DND-41 (cell line): Measurements from ENCODE around the gene ZNF619.

Experiments used
- ATAC-seq: fragments of 200-7000 bp; cut with Tn5 transposase; 3 replicates; pipeline ENCODE4 v1.9.1; 2021; ENCODE audit warnings: low read depth; ENCODE audit not compliant: insufficient read depth
- DNase-seq: peaks from one replicate; pipeline ENCODE4 v3.0.0-alpha.2; 2020
- H2AFZ ChIP-seq: 2 replicates; pipeline ENCODE4 v1.6.0; 2012; ENCODE audit warnings: low read depth, low read length
- H3K27ac ChIP-seq: 2 replicates; pipeline ENCODE4 v1.5.1; 2012; ENCODE audit warnings: low read length, inconsistent platforms
- H3K27me3 ChIP-seq: fragments of 200-600 bp; sonication (generic); 2 replicates; pipeline ENCODE4 v1.6.0; 2012; ENCODE audit warnings: low read length, mild to moderate bottlenecking, inconsistent platforms; ENCODE audit not compliant: insufficient read depth, poor library complexity
- H3K36me3 ChIP-seq: 2 replicates; pipeline ENCODE4 v1.5.1; 2012; ENCODE audit warnings: low read length, inconsistent platforms; ENCODE audit not compliant: insufficient read depth
- H3K4me1 ChIP-seq: 2 replicates; pipeline ENCODE4 v1.5.1; 2012; ENCODE audit warnings: mild to moderate bottlenecking, low read length; ENCODE audit not compliant: insufficient read depth
- H3K4me2 ChIP-seq: 2 replicates; pipeline ENCODE4 v1.6.0; 2012; ENCODE audit warnings: mild to moderate bottlenecking, moderate library complexity, low read length, inconsistent platforms; ENCODE audit not compliant: insufficient read depth
- H3K4me3 ChIP-seq, 2 experiments: fragments of 200-600 bp in 1 of 2; shearing (Covaris generic) in 1 of 2; 2 replicates each; pipeline ENCODE4 v1.5.1; 2012 to 2016; ENCODE audit warnings: inconsistent platforms in 2 of 2, low read length in 2 of 2, mild to moderate bottlenecking in 2 of 2, low read depth in 1 of 2, moderate library complexity in 1 of 2
- H3K79me2 ChIP-seq: 2 replicates; pipeline ENCODE4 v1.6.0; 2012; ENCODE audit warnings: low read length, inconsistent platforms; ENCODE audit not compliant: insufficient read depth
- H3K9ac ChIP-seq: 2 replicates; pipeline ENCODE4 v1.6.0; 2012; ENCODE audit warnings: low read depth, mild to moderate bottlenecking, inconsistent platforms, low read length, moderate library complexity
- H3K9me3 ChIP-seq: 2 replicates; pipeline ENCODE4 v1.5.1; 2012; ENCODE audit warnings: low read length, moderate library complexity, mild to moderate bottlenecking, inconsistent platforms; ENCODE audit not compliant: insufficient read depth, severe bottlenecking
- H4K20me1 ChIP-seq: 2 replicates; pipeline ENCODE4 v1.6.0; 2012; ENCODE audit warnings: low read length; ENCODE audit not compliant: insufficient read depth
- CTCF ChIP-seq: IDR thresholded peaks from 2 replicates; pipeline ENCODE4 v1.5.1; 2012; ENCODE audit warnings: borderline replicate concordance, low read length, moderate library complexity, mild to moderate bottlenecking; ENCODE audit not compliant: poor library complexity, severe bottlenecking; ENCODE audit errors: extremely low read depth
- EZH2 ChIP-seq: IDR thresholded peaks from 3 replicates; pipeline ENCODE4 v1.6.1; 2012; ENCODE audit warnings: borderline replicate concordance, low read depth, mild to moderate bottlenecking, moderate library complexity, low read length, inconsistent platforms; ENCODE audit not compliant: severe bottlenecking

ZNF619 gene

GRCh38 chr3:40524222-40524567, 47.3 kb downstream of the ZNF619 start:
- Histone ChIP-seq H3K4me1 (peaks cover 27% of the 10 kb centered on the region), H3K79me2 (peaks cover 7% of the 10 kb centered on the region), H3K27ac (peak overlapping the region; percentile 73), H3K36me3 (peaks cover 10% of the 10 kb centered on the region; the same call in 1 of the 2 replicates), H3K4me2 (peak overlapping the region; percentile 93), H3K9ac (peak overlapping the region; percentile 83), H3K4me3 (peak overlapping the region; percentile 56 to 80; a peak in 3 of 4 replicates), H2AFZ (peak overlapping the region; percentile 91), H3K27me3 (no peaks in the 10 kb centered on the region), H3K9me3 (no peaks in the 10 kb centered on the region), H4K20me1 (no peaks in the 10 kb centered on the region)
- TF ChIP-seq CTCF, result no peak
- TF ChIP-seq EZH2, result no peak
- DNase-seq (no peak), ATAC-seq (no peak; the same call in 2 of the 3 replicates)

GRCh38 chr3:40524568-40525285, 47.8 kb downstream of the ZNF619 start, which contains the start of gene ZNF621:
ZNF621 (plus strand) TSS chr3:40524960; CDS start chr3:40525841, 881 bp downstream.
- H4K20me1 ChIP-seq, result no peaks in the 10 kb centered on the region
- peak; percentile 98 for ATAC-seq
- H3K4me3 ChIP-seq, result peak within 1 kb of the TSS; percentile 56 to 80
- peaks cover 27% of the 10 kb centered on the region for H3K4me1 ChIP-seq
- H3K27ac ChIP-seq, result peak within 1 kb of the TSS; percentile 73
- no peaks in the 10 kb centered on the region for H3K9me3 ChIP-seq
- H3K79me2 ChIP-seq, result peaks cover 7% of the 10 kb centered on the region
- TF ChIP-seq CTCF (no peak), EZH2 (no peak)
- no peaks in the 10 kb centered on the region for H3K27me3 ChIP-seq
- H2AFZ ChIP-seq, result peak within 1 kb of the TSS; percentile 91
- DNase-seq, result peak; percentile 80
- peak within 1 kb of the TSS; percentile 83 for H3K9ac ChIP-seq
- H3K36me3 ChIP-seq, result peaks cover 15% of the 10 kb centered on the region; the same call in 1 of the 2 replicates
- H3K4me2 ChIP-seq, result peak within 1 kb of the TSS; percentile 93

GRCh38 chr3:40528426-40528825, 51.5 kb downstream of the ZNF619 start:
- Histone ChIP-seq H3K4me1 (peaks cover 27% of the 10 kb centered on the region), H3K27me3 (no peaks in the 10 kb centered on the region), H3K36me3 (peaks cover 49% of the 10 kb centered on the region), H3K9ac (no peak overlapping the region), H3K4me3 (no peak overlapping the region), H4K20me1 (no peaks in the 10 kb centered on the region), H3K4me2 (no peak overlapping the region), H3K27ac (no peak overlapping the region), H3K9me3 (no peaks in the 10 kb centered on the region), H3K79me2 (peaks cover 7% of the 10 kb centered on the region), H2AFZ (no peak overlapping the region)
- no peak for TF ChIP-seq EZH2
- no peak for TF ChIP-seq CTCF
- no peak for ATAC-seq
- no peak for DNase-seq
